ENCODE data around the gene SYNGAP1.

DNA sequence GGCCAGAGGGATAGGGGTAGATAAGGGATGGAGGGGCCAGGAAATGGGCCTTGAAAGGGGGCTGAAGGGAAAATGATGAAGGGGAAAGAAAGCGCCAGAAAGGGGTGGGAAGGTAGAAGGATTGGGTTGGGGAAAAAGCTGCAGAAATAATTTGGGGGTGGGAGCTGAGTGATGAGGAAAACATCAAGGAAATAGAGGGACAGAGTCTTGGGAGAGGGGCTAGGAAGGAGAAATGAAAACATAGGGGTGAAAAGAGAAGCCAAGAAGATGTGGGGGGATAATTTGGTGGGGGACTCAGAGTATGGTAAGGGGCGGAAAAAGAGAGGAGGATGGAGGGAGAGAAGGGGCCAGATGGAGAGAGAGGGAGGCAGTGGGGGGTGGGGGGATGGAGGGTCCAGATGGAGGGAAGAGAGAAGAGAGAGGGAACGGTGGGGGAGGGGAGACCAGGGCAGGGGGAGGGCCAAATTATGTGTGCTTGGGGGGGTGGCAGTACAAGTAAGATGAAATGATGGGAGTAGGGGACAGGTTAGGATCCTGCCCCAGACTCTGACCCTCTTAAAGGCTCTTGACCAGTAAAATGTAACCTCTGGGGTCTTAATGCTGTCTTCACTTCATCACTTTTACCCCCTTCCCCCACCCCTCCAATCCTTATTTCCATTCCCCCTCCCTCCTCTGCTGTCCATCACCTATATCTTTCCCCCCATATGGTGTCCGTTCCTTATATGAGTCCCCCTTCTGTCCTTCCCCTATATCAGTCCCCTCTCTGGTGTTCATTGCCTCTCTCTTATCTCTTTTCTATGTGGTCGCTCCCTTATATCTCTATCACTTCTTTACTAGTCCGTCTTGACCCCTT is 852 bp downstream of the SYNGAP1 start:
- TF ChIP-seq, protein P1, sequence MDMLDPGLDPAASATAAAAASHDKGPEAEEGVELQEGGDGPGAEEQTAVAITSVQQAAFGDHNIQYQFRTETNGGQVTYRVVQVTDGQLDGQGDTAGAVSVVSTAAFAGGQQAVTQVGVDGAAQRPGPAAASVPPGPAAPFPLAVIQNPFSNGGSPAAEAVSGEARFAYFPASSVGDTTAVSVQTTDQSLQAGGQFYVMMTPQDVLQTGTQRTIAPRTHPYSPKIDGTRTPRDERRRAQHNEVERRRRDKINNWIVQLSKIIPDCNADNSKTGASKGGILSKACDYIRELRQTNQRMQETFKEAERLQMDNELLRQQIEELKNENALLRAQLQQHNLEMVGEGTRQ (IDR thresholded peaks at IDR 0.05; ENCODE audit: borderline replicate concordance, low read depth, low read length) = no peak
- TF ChIP-seq, protein P2, sequence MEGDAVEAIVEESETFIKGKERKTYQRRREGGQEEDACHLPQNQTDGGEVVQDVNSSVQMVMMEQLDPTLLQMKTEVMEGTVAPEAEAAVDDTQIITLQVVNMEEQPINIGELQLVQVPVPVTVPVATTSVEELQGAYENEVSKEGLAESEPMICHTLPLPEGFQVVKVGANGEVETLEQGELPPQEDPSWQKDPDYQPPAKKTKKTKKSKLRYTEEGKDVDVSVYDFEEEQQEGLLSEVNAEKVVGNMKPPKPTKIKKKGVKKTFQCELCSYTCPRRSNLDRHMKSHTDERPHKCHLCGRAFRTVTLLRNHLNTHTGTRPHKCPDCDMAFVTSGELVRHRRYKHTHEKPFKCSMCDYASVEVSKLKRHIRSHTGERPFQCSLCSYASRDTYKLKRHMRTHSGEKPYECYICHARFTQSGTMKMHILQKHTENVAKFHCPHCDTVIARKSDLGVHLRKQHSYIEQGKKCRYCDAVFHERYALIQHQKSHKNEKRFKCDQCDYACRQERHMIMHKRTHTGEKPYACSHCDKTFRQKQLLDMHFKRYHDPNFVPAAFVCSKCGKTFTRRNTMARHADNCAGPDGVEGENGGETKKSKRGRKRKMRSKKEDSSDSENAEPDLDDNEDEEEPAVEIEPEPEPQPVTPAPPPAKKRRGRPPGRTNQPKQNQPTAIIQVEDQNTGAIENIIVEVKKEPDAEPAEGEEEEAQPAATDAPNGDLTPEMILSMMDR (IDR thresholded peaks at IDR 0.05) = no peak
- TF ChIP-seq EZH2phosphoT487 (IDR thresholded peaks at IDR 0.05; ENCODE audit: borderline replicate concordance, low read depth) = no peak
- TF ChIP-seq SMC3 (IDR thresholded peaks at IDR 0.05; ENCODE audit: low read depth, low read length) = no peak
- no peak for TF ChIP-seq YY1 (IDR thresholded peaks at IDR 0.05; ENCODE audit: low read depth)
- no peak for TF ChIP-seq RXRA (IDR thresholded peaks at IDR 0.05; ENCODE audit: borderline replicate concordance, low read depth)
- no peak for TF ChIP-seq POLR2AphosphoS5 (IDR thresholded peaks at IDR 0.05; ENCODE audit: low read depth, low read length)
- TF ChIP-seq RAD21 (IDR thresholded peaks at IDR 0.05; ENCODE audit: low read length) = no peak
- TF ChIP-seq, protein P3, sequence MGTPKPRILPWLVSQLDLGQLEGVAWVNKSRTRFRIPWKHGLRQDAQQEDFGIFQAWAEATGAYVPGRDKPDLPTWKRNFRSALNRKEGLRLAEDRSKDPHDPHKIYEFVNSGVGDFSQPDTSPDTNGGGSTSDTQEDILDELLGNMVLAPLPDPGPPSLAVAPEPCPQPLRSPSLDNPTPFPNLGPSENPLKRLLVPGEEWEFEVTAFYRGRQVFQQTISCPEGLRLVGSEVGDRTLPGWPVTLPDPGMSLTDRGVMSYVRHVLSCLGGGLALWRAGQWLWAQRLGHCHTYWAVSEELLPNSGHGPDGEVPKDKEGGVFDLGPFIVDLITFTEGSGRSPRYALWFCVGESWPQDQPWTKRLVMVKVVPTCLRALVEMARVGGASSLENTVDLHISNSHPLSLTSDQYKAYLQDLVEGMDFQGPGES (IDR thresholded peaks at IDR 0.05; ENCODE audit: low read depth, low read length) = no peak
- no peak for TF ChIP-seq RFX5 (IDR thresholded peaks at IDR 0.05; ENCODE audit: low read length)
- TF ChIP-seq, protein P4, sequence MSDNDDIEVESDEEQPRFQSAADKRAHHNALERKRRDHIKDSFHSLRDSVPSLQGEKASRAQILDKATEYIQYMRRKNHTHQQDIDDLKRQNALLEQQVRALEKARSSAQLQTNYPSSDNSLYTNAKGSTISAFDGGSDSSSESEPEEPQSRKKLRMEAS (IDR thresholded peaks at IDR 0.05; ENCODE audit: low read depth) = no peak
- TF ChIP-seq, protein P5, sequence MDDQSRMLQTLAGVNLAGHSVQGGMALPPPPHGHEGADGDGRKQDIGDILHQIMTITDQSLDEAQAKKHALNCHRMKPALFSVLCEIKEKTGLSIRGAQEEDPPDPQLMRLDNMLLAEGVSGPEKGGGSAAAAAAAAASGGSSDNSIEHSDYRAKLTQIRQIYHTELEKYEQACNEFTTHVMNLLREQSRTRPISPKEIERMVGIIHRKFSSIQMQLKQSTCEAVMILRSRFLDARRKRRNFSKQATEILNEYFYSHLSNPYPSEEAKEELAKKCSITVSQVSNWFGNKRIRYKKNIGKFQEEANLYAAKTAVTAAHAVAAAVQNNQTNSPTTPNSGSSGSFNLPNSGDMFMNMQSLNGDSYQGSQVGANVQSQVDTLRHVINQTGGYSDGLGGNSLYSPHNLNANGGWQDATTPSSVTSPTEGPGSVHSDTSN (IDR thresholded peaks at IDR 0.05) = no peak
- no peak for TF ChIP-seq FOXJ3 (CRISPR knock-in tag; IDR thresholded peaks at IDR 0.05)
- no peak for TF ChIP-seq TAF1 (IDR thresholded peaks at IDR 0.05; ENCODE audit: borderline replicate concordance, low read depth, low read length)

Measured in SK-N-SH (cell line).